Activated T-cell treated with anti-CD3 and anti-CD28 coated beads, Interleukin-2, amount 50 U/mL, for 24 hours (primary cell): ENCODE measurements around the gene CYCS.
"Not testable (repeated sequence)": the region's sequence is repeated elsewhere in the genome, so short reads cannot be mapped to it uniquely, and the experiment has no call there.

Source experiments
- DNase-seq: peaks from one replicate; pipeline ENCODE4 v3.0.0-alpha.2; 2020
- H3K27ac Mint-ChIP-seq: 2 replicates; pipeline ENCODE4 v1.8.0; 2020; ENCODE audit warnings: mild to moderate bottlenecking, mixed read lengths
- H3K27me3 Mint-ChIP-seq: 2 replicates; pipeline ENCODE4 v1.8.0; 2020; ENCODE audit warnings: mixed read lengths
- H3K36me3 Mint-ChIP-seq: 2 replicates; pipeline ENCODE4 v1.8.0; 2020; ENCODE audit warnings: low read depth, mixed read lengths
- H3K4me1 Mint-ChIP-seq: 2 replicates; pipeline ENCODE4 v1.8.0; 2020; ENCODE audit warnings: low read depth, mixed read lengths
- H3K4me3 Mint-ChIP-seq: 2 replicates; pipeline ENCODE4 v1.8.0; 2020; ENCODE audit warnings: mild to moderate bottlenecking, moderate library complexity, mixed read lengths
- H3K9me3 Mint-ChIP-seq: 2 replicates; pipeline ENCODE4 v1.8.0; 2020; ENCODE audit warnings: mixed read lengths

CYCS gene

GRCh38 chr7:25134358-25135010 is 9.4 kb upstream of the CYCS start:
- Mint-ChIP-seq H3K27me3 (no peaks in the 10 kb centered on the region), H3K9me3 (no peaks in the 10 kb centered on the region), H3K4me1 (peaks cover 9% of the 10 kb centered on the region), H3K36me3 (peaks cover 5% of the 10 kb centered on the region), H3K4me3 (no peak overlapping the region), H3K27ac (no peak overlapping the region)
- no peak for DNase-seq

DNA sequence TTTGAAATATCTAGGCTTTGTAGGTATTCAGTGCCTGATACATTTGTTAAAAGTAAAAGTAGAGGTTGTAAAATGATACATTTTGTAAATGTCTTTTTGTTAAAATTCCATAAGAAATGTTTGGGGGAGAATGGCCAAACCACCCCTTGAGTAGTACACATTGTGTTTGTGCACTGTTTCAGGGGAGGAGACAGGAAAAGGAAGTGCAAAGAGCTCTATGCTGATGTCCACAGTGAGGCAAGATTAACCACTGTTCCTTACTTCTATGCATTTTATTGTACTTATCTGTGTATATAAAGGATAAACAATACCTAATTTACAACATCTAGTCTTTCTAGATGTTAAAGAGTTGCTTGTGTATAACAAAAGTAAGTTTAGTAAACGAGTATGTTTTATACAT is 7.4 kb upstream of the CYCS start:
- H3K27me3 Mint-ChIP-seq, result no peaks in the 10 kb centered on the region
- peaks cover 9% of the 10 kb centered on the region for H3K4me1 Mint-ChIP-seq
- DNase-seq, result no peak
- H3K36me3 Mint-ChIP-seq, result peaks cover 5% of the 10 kb centered on the region
- H3K9me3 Mint-ChIP-seq, result no peaks in the 10 kb centered on the region
- no peak overlapping the region for H3K27ac Mint-ChIP-seq
- H3K4me3 Mint-ChIP-seq, result no peak overlapping the region

GRCh38 chr7:25126751-25127150 is 1.7 kb upstream of the CYCS start:
- H3K9me3 Mint-ChIP-seq, result no peaks in the 10 kb centered on the region
- H3K4me1 Mint-ChIP-seq, result peaks cover 33% of the 10 kb centered on the region
- H3K27ac Mint-ChIP-seq, result no peak overlapping the region

DNA sequence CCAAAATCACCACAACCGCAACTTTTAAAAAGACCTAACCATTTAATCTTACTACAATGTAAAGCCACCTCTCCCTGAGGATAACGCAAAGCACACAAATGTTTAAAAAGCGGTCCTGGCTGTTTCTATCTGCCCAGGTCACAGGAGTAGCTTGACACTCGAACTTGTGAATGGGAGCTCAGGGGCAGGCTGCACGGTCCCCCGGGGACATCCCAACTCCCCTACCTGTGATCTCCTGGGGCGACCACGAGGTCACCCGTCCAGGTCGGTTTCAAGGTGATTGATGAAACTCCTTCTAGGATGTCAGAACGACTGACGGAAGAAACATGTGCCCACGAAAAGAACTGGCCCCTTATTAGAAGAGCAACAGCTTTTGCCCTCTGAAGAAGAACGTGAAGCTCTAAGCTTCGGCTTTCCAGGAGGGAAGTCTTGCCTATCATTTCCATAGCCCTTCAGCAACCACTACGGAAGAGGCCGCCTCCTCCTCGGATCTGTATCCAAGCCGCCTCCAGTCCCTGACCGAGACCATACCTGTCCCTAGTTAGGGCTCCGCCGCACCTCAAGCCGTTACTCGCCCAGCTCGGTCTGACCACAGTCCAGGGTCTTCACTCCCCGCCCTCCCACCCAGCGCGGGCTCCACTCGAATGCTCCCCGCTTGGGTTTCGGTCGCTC is 459 bp downstream of the CYCS start:
- Mint-ChIP-seq H3K27me3 (no peaks in the 10 kb centered on the region), H3K36me3 (peaks cover 59% of the 10 kb centered on the region), H3K27ac (peak overlapping the region; percentile 100), H3K4me3 (peak overlapping the region; percentile 99), H3K9me3 (no peaks in the 10 kb centered on the region), H3K4me1 (peaks cover 47% of the 10 kb centered on the region)
- peak; percentile 59 for DNase-seq

More at GRCh38 chr7:25126751-25127150, 1.7 kb upstream of the CYCS start:
- Mint-ChIP-seq H3K4me3 (no peak overlapping the region), H3K36me3 (peaks cover 37% of the 10 kb centered on the region), H3K27me3 (no peaks in the 10 kb centered on the region)
- no peak for DNase-seq

DNA sequence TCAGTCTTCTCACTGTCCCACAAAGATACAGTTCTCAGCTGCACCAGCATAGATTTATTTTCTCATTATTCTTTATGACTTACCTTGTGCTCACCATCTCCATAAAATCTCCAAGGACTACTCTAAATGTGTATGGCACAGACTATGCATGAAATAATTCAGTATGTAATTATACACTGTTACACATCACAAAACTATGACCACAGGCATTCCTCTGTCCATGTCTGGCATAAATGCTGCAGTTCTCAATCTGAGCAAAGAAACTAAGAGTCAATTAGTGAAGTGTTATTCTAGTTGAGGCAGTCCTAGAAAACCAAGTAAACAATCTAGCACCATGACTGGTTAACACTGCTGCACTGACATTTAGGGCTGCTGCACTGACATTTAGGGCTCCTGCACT is 2.7 kb downstream of the CYCS start:
- H3K36me3 Mint-ChIP-seq, result peaks cover 79% of the 10 kb centered on the region
- H3K27me3 Mint-ChIP-seq, result no peaks in the 10 kb centered on the region
- peaks cover 68% of the 10 kb centered on the region for H3K4me1 Mint-ChIP-seq
- DNase-seq, result no peak
- H3K9me3 Mint-ChIP-seq, result no peaks in the 10 kb centered on the region
- peak overlapping the region; percentile 71 for H3K27ac Mint-ChIP-seq
- H3K4me3 Mint-ChIP-seq, result peak overlapping the region; percentile 99

DNA sequence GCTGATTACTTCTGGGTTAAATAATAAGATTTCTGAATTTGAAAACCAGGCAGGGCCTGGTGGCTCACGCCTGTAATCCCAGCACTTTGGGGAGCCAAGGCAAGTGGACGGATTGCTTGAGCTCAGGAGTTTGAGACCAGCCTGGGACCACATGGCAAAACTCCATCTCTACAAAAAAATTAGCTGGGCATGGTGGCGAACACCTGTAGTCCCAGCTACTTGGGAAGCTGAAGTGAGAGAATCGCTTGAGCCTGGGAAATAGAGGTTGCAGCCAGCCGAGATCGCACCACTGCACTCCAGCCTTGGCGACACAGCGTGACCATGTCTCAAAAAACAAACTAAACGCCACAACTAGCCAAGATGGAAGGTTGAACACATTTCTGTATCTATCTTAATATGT is 3.5 kb downstream of the CYCS start:
- peak overlapping the region; percentile 99 for H3K4me3 Mint-ChIP-seq
- H3K4me1 Mint-ChIP-seq, result peaks cover 76% of the 10 kb centered on the region
- peaks cover 86% of the 10 kb centered on the region for H3K36me3 Mint-ChIP-seq
- DNase-seq, result no peak
- no peaks in the 10 kb centered on the region for H3K9me3 Mint-ChIP-seq
- peak overlapping the region; percentile 71 for H3K27ac Mint-ChIP-seq
- H3K27me3 Mint-ChIP-seq, result no peaks in the 10 kb centered on the region

DNA sequence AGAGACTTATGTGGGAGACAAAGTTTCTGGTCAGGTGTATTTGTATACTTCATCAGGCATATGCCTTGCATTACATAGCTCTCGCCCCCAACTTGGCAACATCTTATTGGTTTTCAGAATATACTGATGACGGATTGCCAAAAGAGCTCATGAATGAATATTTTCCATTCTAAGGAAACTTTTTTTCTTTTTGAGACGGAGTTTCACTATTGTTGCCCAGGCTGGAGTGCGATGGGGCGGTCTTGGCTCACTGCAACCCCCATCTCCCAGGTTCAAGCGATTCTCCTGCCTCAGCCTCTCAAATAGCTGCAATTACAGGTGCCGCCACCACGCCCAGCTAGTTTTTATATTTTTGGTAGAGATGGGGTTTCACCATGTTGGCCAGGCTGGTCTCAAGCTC is 6.0 kb downstream of the CYCS start:
- Mint-ChIP-seq H3K27me3 (no peaks in the 10 kb centered on the region), H3K27ac (peak overlapping the region; percentile 83), H3K36me3 (peaks cover 76% of the 10 kb centered on the region), H3K4me3 (no peak overlapping the region), H3K9me3 (no peaks in the 10 kb centered on the region), H3K4me1 (peaks cover 69% of the 10 kb centered on the region)
- no peak for DNase-seq

- Mint-ChIP-seq H3K9me3 (no peaks in the 10 kb centered on the region), H3K27ac (peak overlapping the region; percentile 92), H3K4me3 (peak overlapping the region; percentile 25), H3K4me1 (peaks cover 61% of the 10 kb centered on the region), H3K36me3 (peaks cover 72% of the 10 kb centered on the region), H3K27me3 (no peaks in the 10 kb centered on the region)
- DNase-seq, result no peak
Observed at GRCh38 chr7:25118048-25118753, 6.9 kb downstream of the CYCS start.

DNA sequence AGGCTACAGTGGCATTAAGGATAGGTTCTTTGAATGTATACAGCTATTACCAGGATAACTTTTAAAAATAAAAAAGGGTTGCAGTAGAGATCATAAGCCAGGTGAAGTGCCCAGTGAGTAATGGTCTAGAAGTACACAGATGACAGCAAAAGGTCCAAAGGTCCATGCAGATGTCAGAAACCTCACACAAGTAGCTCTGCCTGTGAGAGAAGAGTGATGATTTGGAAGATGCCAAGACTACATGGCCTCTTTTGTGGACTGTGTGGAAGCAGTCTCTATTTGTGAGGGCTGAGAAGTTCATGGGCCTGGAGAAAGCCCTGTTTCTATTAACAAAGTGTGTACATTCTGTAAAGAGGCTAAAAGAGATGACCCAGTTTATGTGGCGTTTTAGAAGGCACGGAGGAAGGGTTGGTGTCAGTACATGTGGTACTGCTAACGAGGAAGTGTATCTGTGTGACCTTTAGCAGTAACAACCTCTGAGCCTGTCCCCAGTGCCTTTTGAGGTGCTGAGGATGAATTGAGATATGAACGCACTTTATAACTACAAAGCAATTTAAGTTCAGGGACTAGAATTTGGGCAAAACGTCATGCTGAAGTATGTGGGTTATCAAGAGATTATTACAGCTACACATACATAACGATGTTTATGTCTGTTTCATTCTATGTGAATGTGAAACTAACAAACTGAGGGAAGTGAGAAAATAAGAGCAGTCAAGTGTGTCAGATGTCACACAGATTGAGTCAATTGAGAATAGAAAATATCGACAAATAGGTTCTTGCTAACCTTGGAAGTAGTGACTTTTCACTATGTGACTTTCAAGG is 7.6 kb downstream of the CYCS start:
- H3K4me3 Mint-ChIP-seq, result no peak overlapping the region
- H3K9me3 Mint-ChIP-seq, result no peaks in the 10 kb centered on the region
- no peaks in the 10 kb centered on the region for H3K27me3 Mint-ChIP-seq
- H3K4me1 Mint-ChIP-seq, result peaks cover 56% of the 10 kb centered on the region
- DNase-seq, result no peak
- peak overlapping the region; percentile 92 for H3K27ac Mint-ChIP-seq
- H3K36me3 Mint-ChIP-seq, result peaks cover 72% of the 10 kb centered on the region

- H3K27me3 Mint-ChIP-seq, result no peaks in the 10 kb centered on the region
- no peak overlapping the region for H3K4me3 Mint-ChIP-seq
- no peaks in the 10 kb centered on the region for H3K9me3 Mint-ChIP-seq
- H3K4me1 Mint-ChIP-seq, result peaks cover 50% of the 10 kb centered on the region
- H3K36me3 Mint-ChIP-seq, result peaks cover 66% of the 10 kb centered on the region
- DNase-seq, result no peak
- H3K27ac Mint-ChIP-seq, result peak overlapping the region; percentile 92
Observed at GRCh38 chr7:25116621-25117020, 8.4 kb downstream of the CYCS start.

GRCh38 chr7:25110514-25110913 is 14.5 kb downstream of the CYCS start:
- not testable (repeated sequence) for DNase-seq, H3K27ac Mint-ChIP-seq, H3K4me3 Mint-ChIP-seq, H3K9me3 Mint-ChIP-seq, H3K27me3 Mint-ChIP-seq
- H3K4me1 Mint-ChIP-seq, result peaks cover 14% of the 10 kb centered on the region
- H3K36me3 Mint-ChIP-seq, result peaks cover 15% of the 10 kb centered on the region

GRCh38 chr7:25109276-25109675 is 15.8 kb downstream of the CYCS start:
- DNase-seq, result no peak
- H3K4me1 Mint-ChIP-seq, result peaks cover 14% of the 10 kb centered on the region

DNA sequence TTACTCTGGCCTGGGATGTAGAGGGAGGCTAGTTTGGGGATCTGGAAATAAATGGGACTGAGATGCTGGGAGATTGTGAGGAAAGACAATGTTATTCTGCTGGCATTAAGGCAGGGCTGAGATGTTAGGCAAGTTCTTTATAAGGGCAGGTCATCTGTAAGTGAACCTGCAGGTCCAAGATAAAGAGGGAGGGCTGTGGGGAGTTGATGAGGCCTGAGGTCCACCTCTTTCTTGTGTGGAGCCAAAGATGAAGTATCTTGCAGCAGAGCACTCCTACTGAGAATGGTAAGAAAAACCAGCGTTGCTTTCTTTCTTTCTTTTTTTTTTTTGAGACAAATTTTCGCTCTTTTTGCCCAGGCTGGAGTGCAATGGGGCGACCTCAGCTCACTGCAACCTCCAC is 19.1 kb downstream of the CYCS start:
- Mint-ChIP-seq H3K4me3 (no peak overlapping the region), H3K4me1 (peaks cover 11% of the 10 kb centered on the region), H3K36me3 (no peaks in the 10 kb centered on the region), H3K9me3 (no peaks in the 10 kb centered on the region), H3K27ac (no peak overlapping the region), H3K27me3 (peaks cover 6% of the 10 kb centered on the region)
- DNase-seq, result no peak

More at GRCh38 chr7:25109276-25109675, 15.8 kb downstream of the CYCS start:
- Mint-ChIP-seq H3K27ac (no peak overlapping the region), H3K36me3 (peaks cover 15% of the 10 kb centered on the region), H3K9me3 (no peaks in the 10 kb centered on the region), H3K27me3 (peaks cover 3% of the 10 kb centered on the region), H3K4me3 (no peak overlapping the region)

GRCh38 chr7:25103773-25104172 is 21.3 kb downstream of the CYCS start:
- H3K27ac Mint-ChIP-seq, result no peak overlapping the region
- H3K4me3 Mint-ChIP-seq, result no peak overlapping the region
- peaks cover 6% of the 10 kb centered on the region for H3K27me3 Mint-ChIP-seq
- no peaks in the 10 kb centered on the region for H3K4me1 Mint-ChIP-seq
- no peaks in the 10 kb centered on the region for H3K9me3 Mint-ChIP-seq
- no peaks in the 10 kb centered on the region for H3K36me3 Mint-ChIP-seq
- DNase-seq, result no peak
